Activated CD8-positive, alpha-beta memory T cell treated with anti-CD3 and anti-CD28 coated beads for 48 hours (primary cell): ENCODE results near the gene TFF2.

Experiments
- DNase-seq, 3 experiments: peaks; one replicate each; pipeline ENCODE4 v3.0.0-alpha.2; 2020; ENCODE audit warnings: low read depth in 2 of 3, low spot score in 2 of 3

Gene TFF2

GRCh38 chr21:42366292-42367010, 15.7 kb upstream of the TFF2 start, which contains the start of gene TFF1:
TSS of gene TFF1 (minus strand) at chr21:42366535. CDS start at chr21:42366495, 40 bp downstream.
- DNase-seq, result no peak

- no peak for DNase-seq
These were observed 15.0 kb upstream of the TFF2 start for GRCh38 chr21:42365770-42366169.

GRCh38 chr21:42364304-42364865, 13.6 kb upstream of the TFF2 start:
- DNase-seq, result no peak

GRCh38 chr21:42363312-42363711, 12.5 kb upstream of the TFF2 start:
- no peak for DNase-seq

- no peak for DNase-seq
These were observed 11.9 kb upstream of the TFF2 start for GRCh38 chr21:42362700-42363099.

- DNase-seq, result no peak
These were observed 11.4 kb upstream of the TFF2 start for GRCh38 chr21:42362198-42362597.

- DNase-seq, result no peak
These were observed 10.5 kb upstream of the TFF2 start for GRCh38 chr21:42361286-42361685.

- no peak for DNase-seq
These were observed 9.5 kb upstream of the TFF2 start for GRCh38 chr21:42360317-42360716.

GRCh38 chr21:42358937-42359336, 8.1 kb upstream of the TFF2 start:
- DNase-seq, result no peak

- DNase-seq, result no peak
These were observed 7.5 kb upstream of the TFF2 start for GRCh38 chr21:42358261-42358660.

GRCh38 chr21:42357307-42357706, 6.5 kb upstream of the TFF2 start:
- no peak for DNase-seq

GRCh38 chr21:42356650-42357049, 5.9 kb upstream of the TFF2 start:
- DNase-seq, result no peak

- DNase-seq, result no peak
These were observed 5.3 kb upstream of the TFF2 start for GRCh38 chr21:42356046-42356445.

GRCh38 chr21:42353623-42354022, 2.8 kb upstream of the TFF2 start:
- no peak for DNase-seq

- no peak for DNase-seq
These were observed 1.8 kb upstream of the TFF2 start for GRCh38 chr21:42352441-42353095.

- DNase-seq, result no peak
These were observed 1.0 kb upstream of the TFF2 start for GRCh38 chr21:42351626-42352440.

GRCh38 chr21:42350318-42350910, 380 bp downstream of the TFF2 start:
- DNase-seq, result no peak

GRCh38 chr21:42349420-42350317, 1.1 kb downstream of the TFF2 start:
- DNase-seq, result no peak

- DNase-seq, result no peak
These were observed 2.0 kb downstream of the TFF2 start for GRCh38 chr21:42348762-42349161.
